Measurements from ENCODE around the gene GIT2. TPM values are rescaled to one million over a fixed set of nuclear protein-coding genes. Genes with fewer than 3 reads are reported as not detected.
A peak's percentile ranks its signal among the peaks of the same experiment; 100 is the strongest.

Gene GIT2
- total RNA-seq, 2 donors from 2014 or later, result 24.8 to 26.8 TPM

GRCh38 chr12:109940339-109940923, 55.7 kb downstream of the GIT2 start:
- Histone ChIP-seq H3K9me3 (no peaks in the 10 kb centered on the region), H3K4me3 (no peak overlapping the region), H3K27me3 (no peaks in the 10 kb centered on the region), H3K4me1 (peaks cover 0 to 13% of the 10 kb centered on the region in 2 donors), H3K27ac (no peak overlapping the region), H3K36me3 (peaks cover 37% of the 10 kb centered on the region)
- TF ChIP-seq CTCF (IDR thresholded peaks at IDR 0.05), result no peak
- DNase-seq (ENCODE audit: low spot score), result no peak

- no peak for DNase-seq (ENCODE audit: low spot score)
- H3K36me3 ChIP-seq, result peaks cover 47% of the 10 kb centered on the region
Measured at GRCh38 chr12:109939504-109939903, 56.7 kb downstream of the GIT2 start.

GRCh38 chr12:109938947-109939346, 57.2 kb downstream of the GIT2 start:
- TF ChIP-seq CTCF (IDR thresholded peaks at IDR 0.05), result no peak
- no peak overlapping the region for H3K4me3 ChIP-seq
- no peaks in the 10 kb centered on the region for H3K4me1 ChIP-seq
- no peak for DNase-seq (ENCODE audit: low spot score)
- H3K9me3 ChIP-seq, result no peaks in the 10 kb centered on the region
- H3K27me3 ChIP-seq, result no peaks in the 10 kb centered on the region
- no peak overlapping the region for H3K27ac ChIP-seq
- H3K36me3 ChIP-seq, result peaks cover 52% of the 10 kb centered on the region

More at GRCh38 chr12:109939504-109939903, 56.7 kb downstream of the GIT2 start:
- no peaks in the 10 kb centered on the region for H3K27me3 ChIP-seq
- H3K27ac ChIP-seq, result no peak overlapping the region
- no peaks in the 10 kb centered on the region for H3K9me3 ChIP-seq
- peaks cover 0 to 4% of the 10 kb centered on the region in 2 donors for H3K4me1 ChIP-seq
- H3K4me3 ChIP-seq, result no peak overlapping the region
- no peak for TF ChIP-seq CTCF (IDR thresholded peaks at IDR 0.05)

- no peaks in the 10 kb centered on the region for H3K27me3 ChIP-seq
- no peaks in the 10 kb centered on the region for H3K4me1 ChIP-seq
- H3K4me3 ChIP-seq, result no peak overlapping the region
- DNase-seq (ENCODE audit: low spot score), result no peak
- no peak for TF ChIP-seq CTCF (IDR thresholded peaks at IDR 0.05)
- peaks cover 68% of the 10 kb centered on the region for H3K36me3 ChIP-seq
- no peaks in the 10 kb centered on the region for H3K9me3 ChIP-seq
- no peak overlapping the region for H3K27ac ChIP-seq
Measured at GRCh38 chr12:109937371-109937770, 58.8 kb downstream of the GIT2 start.

GRCh38 chr12:109934026-109934425, 62.1 kb downstream of the GIT2 start:
- no peaks in the 10 kb centered on the region for H3K4me1 ChIP-seq
- peak in 1 of 2 donors; percentile 33 for TF ChIP-seq CTCF (IDR thresholded peaks at IDR 0.05)
- no peak for DNase-seq (ENCODE audit: low spot score)
- no peak overlapping the region for H3K4me3 ChIP-seq
- no peaks in the 10 kb centered on the region for H3K9me3 ChIP-seq
- no peaks in the 10 kb centered on the region for H3K27me3 ChIP-seq
- H3K36me3 ChIP-seq, result peaks cover 91% of the 10 kb centered on the region
- H3K27ac ChIP-seq, result no peak overlapping the region

Data from right atrium auricular region (tissue), 2 donors.